Adrenal gland (tissue), 5 donors: ENCODE measurements around the gene PRXL2C.

Source experiments
- POLR2A ChIP-seq, 2 donors: fragments of 450-650 bp; IDR thresholded peaks; one replicate each; pipeline ENCODE4 v1.6.1; 2017; ENCODE audit warnings: antibody characterized with exemption in 2 of 2, mild to moderate bottlenecking in 2 of 2, moderate library complexity in 1 of 2
- TF ChIP-seq, protein P1 (sequence below), 6 experiments: fragments of 450-650 bp in 4 of 6; fragments of 200-600 bp in 2 of 6; sonication (generic) in 1 of 6; IDR thresholded peaks; 1 replicate in 5 of 6; 2 replicates in 1 of 6; pipeline versions ENCODE4 v1.5.1 to v1.8.0; 2016 to 2021; ENCODE audit warnings: antibody characterized with exemption in 6 of 6, mild to moderate bottlenecking in 2 of 6, moderate library complexity in 1 of 6
- donor health status: DM: no; HTN: no; CAD: no.

DNA sequence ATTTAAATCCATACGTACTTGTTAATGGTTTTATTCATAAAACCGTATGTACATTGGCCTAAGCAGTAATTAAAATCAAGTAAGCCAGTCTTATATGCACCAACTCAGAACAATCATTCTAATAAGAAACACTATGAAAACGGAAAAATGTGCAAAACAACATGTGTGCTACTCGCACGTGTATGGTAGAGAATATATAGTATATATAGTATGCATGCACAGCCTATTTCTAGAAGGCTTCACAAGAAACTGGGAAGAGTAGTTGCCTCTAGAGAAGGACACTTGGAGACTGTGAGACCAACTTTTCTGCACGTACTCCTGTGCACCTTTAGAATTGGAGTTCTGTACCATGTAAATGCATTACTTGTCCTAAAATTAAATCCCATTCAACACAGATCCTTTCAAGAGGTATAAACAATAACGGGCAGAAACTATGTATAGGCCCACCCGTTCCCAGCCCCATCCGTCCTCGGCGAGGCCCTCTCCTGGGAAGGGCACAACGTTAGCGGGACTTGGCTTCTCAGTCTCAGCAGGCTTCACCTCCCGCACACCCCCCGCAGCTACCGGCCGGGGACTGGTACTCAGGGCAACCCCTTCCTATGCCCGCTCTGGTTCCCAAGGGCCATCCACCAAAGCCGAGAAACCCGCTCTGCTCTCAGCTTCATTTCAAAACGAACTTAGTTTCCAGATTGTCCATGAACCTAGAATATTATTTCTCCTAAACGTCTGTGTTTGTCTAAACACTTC lies 37.5 kb downstream of the PRXL2C start:
- TF ChIP-seq, protein P1, sequence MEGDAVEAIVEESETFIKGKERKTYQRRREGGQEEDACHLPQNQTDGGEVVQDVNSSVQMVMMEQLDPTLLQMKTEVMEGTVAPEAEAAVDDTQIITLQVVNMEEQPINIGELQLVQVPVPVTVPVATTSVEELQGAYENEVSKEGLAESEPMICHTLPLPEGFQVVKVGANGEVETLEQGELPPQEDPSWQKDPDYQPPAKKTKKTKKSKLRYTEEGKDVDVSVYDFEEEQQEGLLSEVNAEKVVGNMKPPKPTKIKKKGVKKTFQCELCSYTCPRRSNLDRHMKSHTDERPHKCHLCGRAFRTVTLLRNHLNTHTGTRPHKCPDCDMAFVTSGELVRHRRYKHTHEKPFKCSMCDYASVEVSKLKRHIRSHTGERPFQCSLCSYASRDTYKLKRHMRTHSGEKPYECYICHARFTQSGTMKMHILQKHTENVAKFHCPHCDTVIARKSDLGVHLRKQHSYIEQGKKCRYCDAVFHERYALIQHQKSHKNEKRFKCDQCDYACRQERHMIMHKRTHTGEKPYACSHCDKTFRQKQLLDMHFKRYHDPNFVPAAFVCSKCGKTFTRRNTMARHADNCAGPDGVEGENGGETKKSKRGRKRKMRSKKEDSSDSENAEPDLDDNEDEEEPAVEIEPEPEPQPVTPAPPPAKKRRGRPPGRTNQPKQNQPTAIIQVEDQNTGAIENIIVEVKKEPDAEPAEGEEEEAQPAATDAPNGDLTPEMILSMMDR (IDR thresholded peaks at IDR 0.05): no peak
- TF ChIP-seq POLR2A (IDR thresholded peaks at IDR 0.05): no peak
